Activated naive CD8-positive, alpha-beta T cell treated with anti-CD3 and anti-CD28 coated beads, Interleukin-2, amount 10 ng/mL, durations not matched to agents 7 days and 5 days (primary cell): ENCODE data around the gene LDB2. TPM values are rescaled to one million over a fixed set of nuclear protein-coding genes. Genes with fewer than 3 reads are reported as not detected.

ENCODE experiments used
- ATAC-seq: fragments of 150-1000 bp; cut with Tn5 transposase; one replicate; pipeline ENCODE4 v1.10.0; 2021; ENCODE audit warnings: low read depth, moderate library complexity
- POLR2A ChIA-PET: fragments of 350-600 bp; sonication (Branson Sonifier 250); formaldehyde crosslinking; loops from one replicate; lab custom pipeline; 2021; ENCODE audit warnings: antibody characterized with exemption; lab: Charles Lee
- DNase-seq: peaks from one replicate; pipeline ENCODE4 v3.0.0; 2021
- H3K27ac Mint-ChIP-seq: one replicate; pipeline ENCODE4 v1.8.0; 2022; ENCODE audit warnings: mild to moderate bottlenecking, mixed read lengths
- H3K27me3 Mint-ChIP-seq: one replicate; pipeline ENCODE4 v1.8.0; 2022; ENCODE audit warnings: mild to moderate bottlenecking, moderate library complexity, mixed read lengths
- H3K36me3 Mint-ChIP-seq: one replicate; pipeline ENCODE4 v1.8.0; 2021; ENCODE audit warnings: mild to moderate bottlenecking, mixed read lengths
- H3K4me1 Mint-ChIP-seq: one replicate; pipeline ENCODE4 v1.8.0; 2021; ENCODE audit warnings: mixed read lengths
- H3K4me3 Mint-ChIP-seq: one replicate; pipeline ENCODE4 v1.8.0; 2022; ENCODE audit warnings: mild to moderate bottlenecking, moderate library complexity, mixed read lengths
- H3K9me3 Mint-ChIP-seq: one replicate; pipeline ENCODE4 v1.8.0; 2021; ENCODE audit warnings: mixed read lengths
- total RNA-seq, 2 experiments: library from RNA; stranded (reverse); gene quantifications; one replicate each; pipeline ENCODE4 v1.2.3, GENCODE V29; 2021

Gene LDB2
- total RNA-seq, 2 experiments from 2014 or later = not detected

DNA sequence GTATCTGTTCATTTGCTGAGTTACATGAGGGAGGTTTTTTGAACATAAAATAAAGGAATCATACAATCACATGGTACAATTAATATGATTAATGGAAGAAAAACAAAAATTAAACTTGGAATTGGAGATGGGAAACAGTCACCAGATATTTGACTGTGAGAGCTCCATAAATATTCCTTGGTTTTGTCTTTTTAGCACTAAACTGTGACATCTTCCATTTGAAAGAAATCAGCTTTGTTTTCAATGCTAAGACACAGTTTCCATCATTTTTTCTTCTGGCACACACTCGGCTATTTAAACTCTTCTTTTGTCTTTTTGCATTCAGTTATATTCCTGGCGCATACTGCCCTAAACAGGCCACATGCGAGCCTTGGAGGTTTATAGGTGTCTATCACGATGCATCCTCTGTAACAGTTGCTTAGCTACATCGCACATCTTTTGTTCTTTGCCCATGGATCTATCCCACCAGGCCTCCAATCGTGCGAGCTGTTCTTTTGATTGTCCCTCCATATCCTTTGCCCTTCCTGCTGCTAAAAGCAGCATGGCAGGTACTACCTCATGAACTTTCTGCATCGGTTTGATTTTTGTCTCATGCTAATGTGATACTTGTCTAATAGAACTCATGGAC lies 158.3 kb downstream of the LDB2 start:
- Mint-ChIP-seq H3K4me1 (no peaks in the 10 kb centered on the region), H3K27ac (no peak overlapping the region), H3K9me3 (no peaks in the 10 kb centered on the region), H3K4me3 (no peak overlapping the region), H3K36me3 (no peaks in the 10 kb centered on the region), H3K27me3 (no peaks in the 10 kb centered on the region)
- no peak for DNase-seq
- no peak for ATAC-seq
- POLR2A ChIA-PET = no interaction called here

DNA sequence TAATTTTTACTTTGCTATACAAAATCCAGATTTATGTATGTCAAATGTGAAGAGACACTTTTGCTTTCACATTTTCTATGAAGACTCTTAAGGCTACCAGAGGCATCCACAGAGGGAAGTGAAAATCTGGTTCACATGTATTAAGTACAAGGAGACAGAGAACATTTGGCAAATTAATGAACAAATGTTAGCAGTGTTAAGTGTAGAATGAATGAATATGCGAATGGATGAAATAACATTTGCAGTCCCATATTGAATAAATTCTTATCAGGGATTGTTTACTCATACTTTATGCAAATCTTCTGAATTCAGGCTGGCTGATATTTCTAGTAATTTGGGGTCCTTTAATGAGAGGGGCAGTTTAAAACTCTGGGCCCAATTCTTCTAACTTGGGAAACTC lies 159.9 kb downstream of the LDB2 start:
- no peak for DNase-seq
- Mint-ChIP-seq H3K27ac (no peak overlapping the region), H3K36me3 (no peaks in the 10 kb centered on the region), H3K9me3 (no peaks in the 10 kb centered on the region), H3K27me3 (no peaks in the 10 kb centered on the region), H3K4me3 (no peak overlapping the region), H3K4me1 (no peaks in the 10 kb centered on the region)
- no peak for ATAC-seq
- POLR2A ChIA-PET = no interaction called here

DNA sequence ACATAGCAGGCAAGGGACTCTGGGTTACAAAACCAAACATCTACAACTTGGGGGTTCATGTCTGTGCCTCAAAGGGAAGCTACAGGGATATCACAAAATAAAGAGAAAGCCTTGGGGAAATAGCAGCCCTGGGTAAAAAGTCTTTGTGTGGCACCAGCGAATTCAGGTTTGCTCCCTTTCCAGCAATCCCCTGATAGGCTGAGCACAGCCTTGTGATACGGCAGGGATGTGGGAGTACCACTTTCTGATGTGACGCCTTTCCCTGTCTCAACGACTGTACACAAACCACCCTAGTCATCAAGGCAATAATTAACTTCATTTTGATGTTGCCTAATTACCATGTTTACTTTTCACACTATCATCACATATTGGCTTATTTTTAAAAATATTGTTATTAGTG lies 164.9 kb downstream of the LDB2 start:
- POLR2A ChIA-PET = no interaction called here
- Mint-ChIP-seq H3K4me1 (no peaks in the 10 kb centered on the region), H3K9me3 (no peaks in the 10 kb centered on the region), H3K27me3 (no peaks in the 10 kb centered on the region), H3K36me3 (no peaks in the 10 kb centered on the region), H3K27ac (no peak overlapping the region), H3K4me3 (no peak overlapping the region)
- DNase-seq = no peak
- ATAC-seq = no peak

DNA sequence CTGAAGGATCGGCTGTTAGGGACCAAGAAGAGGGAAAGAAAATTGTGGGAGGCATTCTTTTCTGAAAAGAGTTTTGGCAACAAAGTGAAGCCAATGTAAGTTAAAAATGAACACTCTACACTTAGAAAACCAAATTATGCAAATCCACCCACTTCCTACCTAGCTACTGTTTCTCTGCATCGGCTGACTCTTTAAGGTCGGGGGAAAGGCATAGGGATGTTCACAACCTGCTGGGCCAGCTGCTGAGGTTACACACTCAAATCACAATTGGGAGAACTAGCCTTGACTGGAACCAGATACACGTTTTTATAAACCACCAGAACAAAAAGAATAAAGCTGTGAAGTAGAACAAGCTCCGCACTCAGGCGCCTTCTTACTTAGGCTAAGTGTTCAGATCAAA lies 165.7 kb downstream of the LDB2 start:
- Mint-ChIP-seq H3K27ac (no peak overlapping the region), H3K36me3 (no peaks in the 10 kb centered on the region), H3K4me3 (no peak overlapping the region), H3K4me1 (no peaks in the 10 kb centered on the region), H3K9me3 (no peaks in the 10 kb centered on the region), H3K27me3 (no peaks in the 10 kb centered on the region)
- POLR2A ChIA-PET = no interaction called here
- ATAC-seq = no peak
- DNase-seq = no peak

DNA sequence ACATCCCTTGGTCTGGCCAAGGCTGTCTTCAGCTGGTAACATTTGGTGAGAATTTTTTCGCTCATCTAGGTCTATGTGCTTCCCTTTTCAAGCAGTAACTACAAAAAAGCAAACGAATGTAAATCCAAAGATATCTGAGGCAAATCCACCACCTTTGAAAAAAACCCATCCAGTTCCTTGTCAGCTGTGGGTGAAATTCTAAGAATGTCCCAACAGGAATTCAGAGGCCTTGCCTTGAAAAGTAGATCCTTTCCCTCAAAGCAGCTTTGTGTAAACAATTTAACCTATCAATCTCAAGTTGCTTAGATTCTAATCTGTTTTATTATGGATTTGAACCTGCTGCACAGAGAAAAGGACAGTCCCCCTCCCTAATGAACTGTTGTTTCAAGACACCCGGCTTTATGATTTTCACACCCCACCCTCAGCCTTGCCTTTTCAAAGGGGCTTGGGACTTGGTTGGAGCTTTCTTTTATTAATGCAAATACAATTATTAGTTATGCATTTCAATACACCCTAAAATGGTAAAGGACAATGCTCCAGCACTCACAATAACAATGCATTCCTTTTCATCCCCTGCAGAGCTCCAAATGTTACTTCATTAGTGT lies 166.6 kb downstream of the LDB2 start:
- POLR2A ChIA-PET = no interaction called here
- DNase-seq (no peak), ATAC-seq (no peak)
- H3K27me3 Mint-ChIP-seq = no peaks in the 10 kb centered on the region
- no peaks in the 10 kb centered on the region for H3K36me3 Mint-ChIP-seq
- no peak overlapping the region for H3K4me3 Mint-ChIP-seq
- no peak overlapping the region for H3K27ac Mint-ChIP-seq
- no peaks in the 10 kb centered on the region for H3K4me1 Mint-ChIP-seq
- H3K9me3 Mint-ChIP-seq = no peaks in the 10 kb centered on the region

DNA sequence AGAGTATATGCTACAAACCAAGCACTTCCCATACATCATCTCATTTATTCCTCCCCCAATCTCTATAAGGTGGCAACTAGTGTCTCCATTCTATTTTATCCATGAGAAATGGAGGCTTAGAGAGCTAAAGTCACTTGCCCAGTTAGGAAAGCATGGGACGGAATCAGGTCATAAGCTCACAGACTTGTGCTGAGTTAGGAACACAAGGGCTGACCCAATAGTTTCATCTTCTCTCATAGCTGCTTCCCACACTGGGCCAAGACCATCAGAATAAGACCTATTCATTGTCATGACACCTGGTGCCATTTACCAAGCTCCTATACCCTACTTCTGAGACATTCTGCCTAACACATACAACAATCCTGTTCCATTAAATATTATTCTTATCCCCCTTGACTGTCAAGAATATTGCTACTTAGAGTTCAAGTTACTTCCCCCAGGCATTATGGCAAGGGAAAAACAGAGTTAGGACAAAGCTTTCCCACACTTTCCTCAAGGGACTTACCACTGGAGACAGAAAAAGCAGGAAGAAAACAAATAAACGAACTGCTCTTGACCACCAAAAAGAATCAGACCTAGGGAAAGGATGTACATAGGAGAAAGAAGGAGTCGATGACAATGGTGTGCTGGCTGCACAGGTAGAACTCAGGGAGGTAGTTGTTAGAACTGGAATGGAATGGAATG lies 167.8 kb downstream of the LDB2 start:
- no peaks in the 10 kb centered on the region for H3K27me3 Mint-ChIP-seq
- H3K27ac Mint-ChIP-seq = no peak overlapping the region
- no peaks in the 10 kb centered on the region for H3K4me1 Mint-ChIP-seq
- H3K9me3 Mint-ChIP-seq = no peaks in the 10 kb centered on the region
- no peak overlapping the region for H3K4me3 Mint-ChIP-seq
- H3K36me3 Mint-ChIP-seq = no peaks in the 10 kb centered on the region
- no peak for DNase-seq
- POLR2A ChIA-PET = no interaction called here
- no peak for ATAC-seq

DNA sequence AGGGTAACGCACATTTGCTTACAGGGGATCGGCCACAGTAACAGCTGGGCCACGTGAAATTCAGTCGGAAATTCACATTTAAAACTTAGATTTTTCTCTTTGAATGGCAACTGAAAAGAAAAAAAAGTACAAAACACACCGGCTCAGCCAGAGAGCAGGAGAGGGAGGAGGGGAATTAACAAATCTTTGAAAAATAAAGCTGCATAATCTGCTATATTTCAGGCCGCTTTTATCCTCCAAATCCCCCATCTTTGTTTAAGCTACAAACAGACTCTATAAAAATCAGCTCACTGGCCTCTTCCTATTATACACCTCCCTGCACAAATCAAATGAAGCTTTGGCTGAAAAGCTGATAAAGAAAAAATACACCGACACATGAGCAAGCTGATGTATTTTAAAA lies 169.1 kb downstream of the LDB2 start:
- DNase-seq (no peak), ATAC-seq (no peak)
- Mint-ChIP-seq H3K4me3 (no peak overlapping the region), H3K27ac (no peak overlapping the region), H3K27me3 (no peaks in the 10 kb centered on the region), H3K4me1 (no peaks in the 10 kb centered on the region), H3K36me3 (no peaks in the 10 kb centered on the region), H3K9me3 (no peaks in the 10 kb centered on the region)
- POLR2A ChIA-PET = no interaction called here

DNA sequence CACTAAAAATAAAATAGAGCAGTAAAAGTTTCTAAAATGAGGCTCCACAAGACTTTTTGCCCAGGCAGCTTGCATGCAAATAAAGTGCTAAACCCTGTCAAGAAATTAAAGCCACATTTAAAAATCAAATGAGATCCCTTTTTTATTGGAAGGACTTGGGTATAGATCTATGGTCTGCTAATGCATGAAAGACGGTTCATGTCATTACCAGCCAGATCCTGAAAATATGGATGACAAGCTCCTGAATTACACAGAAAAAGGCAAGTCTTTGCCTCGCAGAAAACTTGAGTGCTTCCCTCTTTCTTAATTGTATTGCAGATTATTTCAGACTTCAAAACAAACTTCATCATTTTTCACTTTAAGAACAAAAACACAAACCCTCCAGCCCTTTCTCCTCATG lies 169.6 kb downstream of the LDB2 start:
- Mint-ChIP-seq H3K36me3 (no peaks in the 10 kb centered on the region), H3K4me1 (no peaks in the 10 kb centered on the region), H3K4me3 (no peak overlapping the region), H3K9me3 (peaks cover under 1% of the 10 kb centered on the region), H3K27me3 (no peaks in the 10 kb centered on the region), H3K27ac (no peak overlapping the region)
- no peak for DNase-seq
- POLR2A ChIA-PET = no interaction called here
- ATAC-seq = no peak

DNA sequence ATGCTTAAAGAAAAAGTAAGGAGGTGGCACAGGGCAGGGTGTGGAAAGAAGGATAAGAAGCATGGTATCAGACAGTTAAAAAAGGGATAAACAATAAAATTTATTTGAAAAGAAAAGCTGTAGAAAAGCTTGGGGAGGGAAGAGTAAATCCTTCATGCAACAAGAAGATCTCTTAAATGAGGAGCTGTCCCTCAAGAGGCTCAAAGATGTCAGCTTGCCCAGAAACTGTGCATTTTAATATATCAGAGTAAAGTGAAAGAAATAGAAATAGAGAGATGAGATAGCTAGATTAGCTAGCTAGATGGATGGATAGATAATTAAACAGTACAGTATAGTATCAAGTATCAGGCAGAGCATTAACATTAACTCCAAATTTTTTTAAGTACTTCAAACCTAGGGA lies 170.3 kb downstream of the LDB2 start:
- Mint-ChIP-seq H3K4me3 (no peak overlapping the region), H3K4me1 (no peaks in the 10 kb centered on the region), H3K9me3 (peaks cover 2% of the 10 kb centered on the region), H3K27me3 (peaks cover under 1% of the 10 kb centered on the region), H3K36me3 (no peaks in the 10 kb centered on the region), H3K27ac (no peak overlapping the region)
- DNase-seq (no peak), ATAC-seq (no peak)
- POLR2A ChIA-PET = no interaction called here

DNA sequence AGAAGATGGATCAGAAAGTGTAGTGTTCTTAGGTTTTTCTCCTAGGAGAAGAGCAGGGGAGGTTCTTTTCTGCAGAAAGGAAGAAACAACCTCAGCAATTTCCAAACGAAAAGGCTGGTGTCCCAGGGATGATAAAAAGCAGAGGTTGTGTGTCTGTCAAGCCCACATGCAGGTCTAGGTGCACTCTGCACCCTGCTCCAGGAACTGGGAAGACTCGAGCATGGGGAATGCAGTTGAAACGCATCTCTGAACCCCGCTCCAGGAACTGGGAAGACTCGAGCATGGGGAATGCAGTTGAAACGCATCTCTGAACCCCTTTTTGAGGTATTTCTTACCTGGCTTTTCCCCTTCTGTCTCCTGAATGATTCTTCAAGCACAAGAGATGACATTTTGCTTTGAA lies 171.2 kb downstream of the LDB2 start:
- H3K4me1 Mint-ChIP-seq = no peaks in the 10 kb centered on the region
- H3K9me3 Mint-ChIP-seq = peaks cover 2% of the 10 kb centered on the region
- no peak overlapping the region for H3K4me3 Mint-ChIP-seq
- H3K36me3 Mint-ChIP-seq = no peaks in the 10 kb centered on the region
- DNase-seq (no peak), ATAC-seq (no peak)
- no peak overlapping the region for H3K27ac Mint-ChIP-seq
- POLR2A ChIA-PET = no interaction called here
- H3K27me3 Mint-ChIP-seq = peaks cover 3% of the 10 kb centered on the region

DNA sequence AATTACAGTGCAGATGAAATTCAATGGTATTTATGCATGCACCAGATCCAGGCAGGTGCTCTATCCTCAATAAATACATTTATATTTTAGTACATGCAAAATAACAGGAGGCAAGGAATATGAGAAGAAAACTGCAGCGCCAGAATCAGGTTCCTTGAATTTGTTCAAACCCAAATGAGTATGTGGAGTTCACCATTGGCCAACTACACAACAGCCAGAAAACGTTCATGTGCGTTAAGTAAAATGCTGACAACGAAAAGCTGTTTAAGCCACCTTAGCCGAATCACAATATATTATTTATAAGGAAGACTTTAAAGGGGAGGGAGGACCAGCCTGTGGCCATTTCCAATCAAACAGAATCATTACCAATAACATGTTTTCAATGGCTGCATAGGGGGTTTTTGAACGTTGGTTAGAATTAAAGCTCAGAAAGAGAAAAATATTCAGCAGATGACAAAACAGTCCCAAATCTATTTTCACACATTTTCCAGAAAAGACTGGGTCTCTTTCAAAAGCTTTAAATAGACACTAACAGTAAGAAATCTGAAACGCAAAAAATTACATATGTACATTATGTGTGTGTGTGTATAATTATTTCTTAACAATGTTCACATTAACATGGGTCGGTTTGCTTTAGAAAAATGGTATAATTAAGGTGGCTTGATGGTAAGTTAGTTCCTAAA lies 171.9 kb downstream of the LDB2 start:
- Mint-ChIP-seq H3K4me3 (no peak overlapping the region), H3K27ac (no peak overlapping the region), H3K36me3 (no peaks in the 10 kb centered on the region), H3K9me3 (peaks cover 2% of the 10 kb centered on the region), H3K27me3 (peaks cover 3% of the 10 kb centered on the region), H3K4me1 (no peaks in the 10 kb centered on the region)
- POLR2A ChIA-PET = no interaction called here
- ATAC-seq (no peak), DNase-seq (no peak)

DNA sequence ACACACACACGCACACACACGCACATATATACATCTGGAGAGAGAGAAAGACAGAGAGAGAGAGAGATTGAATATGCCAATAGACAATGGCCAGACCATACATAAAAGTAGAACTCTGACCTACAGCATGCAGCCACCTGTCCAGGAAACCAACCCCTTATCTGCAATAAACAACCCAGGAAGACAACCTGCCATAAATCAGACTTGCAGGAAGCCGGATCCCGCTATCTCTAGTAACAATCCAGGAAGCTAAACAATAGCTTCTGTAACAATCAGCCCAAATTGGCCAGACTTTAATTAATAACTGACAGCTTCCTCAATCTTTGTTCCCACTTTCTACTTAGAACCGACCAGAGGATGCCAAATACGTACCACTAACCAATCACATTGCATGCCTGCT lies 173.2 kb downstream of the LDB2 start:
- ATAC-seq (no peak), DNase-seq (no peak)
- H3K4me1 Mint-ChIP-seq = no peaks in the 10 kb centered on the region
- no peaks in the 10 kb centered on the region for H3K36me3 Mint-ChIP-seq
- peaks cover 2% of the 10 kb centered on the region for H3K9me3 Mint-ChIP-seq
- no peak overlapping the region for H3K4me3 Mint-ChIP-seq
- H3K27me3 Mint-ChIP-seq = peaks cover 3% of the 10 kb centered on the region
- no peak overlapping the region for H3K27ac Mint-ChIP-seq
- POLR2A ChIA-PET = no interaction called here

DNA sequence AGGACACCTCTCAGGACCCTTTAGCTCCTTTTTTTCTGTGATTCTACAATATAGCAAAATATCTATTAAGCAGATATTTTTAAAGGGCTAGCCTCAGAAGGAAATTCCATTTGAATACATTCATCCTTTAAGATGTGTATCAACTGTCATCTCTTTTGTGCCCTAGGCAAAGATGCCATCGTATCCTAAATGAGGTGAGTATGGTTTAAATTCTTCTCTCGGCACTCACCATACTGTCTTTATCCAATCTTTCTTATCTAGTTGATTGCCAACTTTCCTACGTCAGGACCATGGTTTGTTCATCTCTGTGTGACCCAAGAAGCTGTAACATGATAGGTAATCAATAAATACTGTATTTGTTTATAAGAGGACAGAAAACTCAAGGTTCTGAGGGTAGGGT lies 176.0 kb downstream of the LDB2 start:
- Mint-ChIP-seq H3K27me3 (peaks cover 3% of the 10 kb centered on the region), H3K9me3 (peaks cover 2% of the 10 kb centered on the region), H3K4me1 (no peaks in the 10 kb centered on the region), H3K27ac (no peak overlapping the region), H3K4me3 (no peak overlapping the region), H3K36me3 (no peaks in the 10 kb centered on the region)
- no peak for DNase-seq
- POLR2A ChIA-PET = no interaction called here
- ATAC-seq = no peak
